Activated gamma-delta T cell treated with anti-CD3 and anti-CD28 coated beads, Interleukin-2, amount 50 U/mL, for 16 hours (primary cell): Measurements from ENCODE around the gene RRP1.

ENCODE experiments used
- DNase-seq: peaks from one replicate; pipeline ENCODE4 v3.0.0-alpha.2; 2020; ENCODE audit warnings: low read depth

Gene RRP1

GRCh38 chr21:43758811-43759210, 30.6 kb upstream of the RRP1 start:
- no peak for DNase-seq

- DNase-seq: no peak
These were observed 29.7 kb upstream of the RRP1 start for GRCh38 chr21:43759651-43760050.

- DNase-seq: no peak
These were observed 28.9 kb upstream of the RRP1 start for GRCh38 chr21:43760391-43760958.

DNA sequence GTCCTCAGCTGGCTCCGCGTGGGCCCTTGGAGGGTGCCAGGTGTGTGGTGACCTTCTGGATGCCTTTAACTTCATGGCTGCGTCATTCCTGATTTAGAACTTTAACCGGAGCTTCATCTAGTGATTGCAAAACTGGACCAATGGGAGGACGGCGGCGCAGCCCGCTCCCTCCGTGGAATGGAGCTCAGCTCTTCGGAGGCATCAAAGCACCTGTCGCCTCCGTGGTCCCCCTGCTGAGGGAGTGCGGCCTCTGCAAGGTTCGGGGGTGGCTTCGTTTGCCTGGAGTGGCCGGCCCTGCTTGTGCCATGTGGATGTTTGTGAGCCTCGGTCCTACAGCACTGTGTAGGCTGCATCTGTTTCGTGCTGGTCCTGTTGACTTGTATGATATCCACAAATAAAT, 27.5 kb upstream of the RRP1 start:
- DNase-seq: no peak

- DNase-seq: no peak
These were observed 26.9 kb upstream of the RRP1 start for GRCh38 chr21:43762303-43763128.

GRCh38 chr21:43763901-43764523, 25.4 kb upstream of the RRP1 start:
- DNase-seq: no peak

GRCh38 chr21:43764576-43765495, 24.5 kb upstream of the RRP1 start:
- DNase-seq: no peak

GRCh38 chr21:43766734-43767497, 22.5 kb upstream of the RRP1 start:
- no peak for DNase-seq

DNA sequence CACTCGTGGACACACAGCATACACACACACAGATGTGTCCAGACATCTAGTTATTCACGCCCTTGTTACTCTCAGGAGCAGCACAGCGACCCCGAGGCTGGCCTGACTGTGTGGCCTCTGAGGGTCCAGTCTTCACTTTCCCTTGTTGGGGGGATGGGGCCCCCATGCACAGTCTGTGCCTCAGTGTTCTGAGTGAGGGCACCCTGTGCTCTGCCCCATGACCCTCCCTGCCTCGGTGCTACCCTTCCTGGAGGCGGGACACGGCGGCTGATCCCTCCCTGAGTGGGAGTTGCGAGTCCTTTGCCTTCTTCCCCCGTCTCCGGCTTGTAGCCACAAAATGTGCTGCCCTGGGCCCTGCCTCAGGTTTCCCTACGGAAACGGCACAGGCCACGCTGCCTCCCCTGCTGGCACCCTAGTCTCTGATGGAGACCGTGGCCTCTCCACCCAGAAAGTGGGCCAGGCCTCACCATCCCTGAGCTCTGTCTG, 21.8 kb upstream of the RRP1 start:
- DNase-seq: no peak

- no peak for DNase-seq
These were observed 21.2 kb upstream of the RRP1 start for GRCh38 chr21:43767984-43768867.

- DNase-seq: no peak
These were observed 20.6 kb upstream of the RRP1 start for GRCh38 chr21:43768868-43769167.

GRCh38 chr21:43769325-43769958, 19.9 kb upstream of the RRP1 start:
- no peak for DNase-seq

- no peak for DNase-seq
These were observed 19.2 kb upstream of the RRP1 start for GRCh38 chr21:43770066-43770655.

DNA sequence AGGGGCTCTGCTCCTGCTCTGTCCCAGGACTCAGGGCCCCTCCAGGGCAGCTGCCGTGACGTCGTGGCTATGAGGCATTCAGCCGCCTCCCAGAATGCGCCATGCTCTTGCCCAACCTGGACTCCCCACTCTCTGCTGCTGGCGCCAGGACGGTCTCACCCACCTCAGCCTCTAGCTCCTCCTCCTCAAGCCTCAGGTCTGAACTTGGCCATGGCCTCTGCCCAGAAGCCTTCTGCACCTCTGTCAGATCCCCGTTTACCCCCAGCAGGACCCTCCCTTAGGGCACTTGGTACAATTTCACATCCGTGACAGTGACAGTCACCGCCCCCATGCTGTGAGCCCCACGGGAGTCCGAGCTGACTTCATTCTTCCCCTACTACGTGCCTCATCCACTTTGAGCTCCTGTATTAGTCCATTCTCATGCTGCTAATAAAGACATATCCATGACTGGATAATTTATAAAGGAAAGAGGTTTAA, 18.1 kb upstream of the RRP1 start:
- DNase-seq: no peak

- no peak for DNase-seq
These were observed 17.5 kb upstream of the RRP1 start for GRCh38 chr21:43771698-43772424.

- DNase-seq: no peak
These were observed 17.0 kb upstream of the RRP1 start for GRCh38 chr21:43772425-43772821.

- DNase-seq: no peak
These were observed 15.2 kb upstream of the RRP1 start for GRCh38 chr21:43774163-43774562.

DNA sequence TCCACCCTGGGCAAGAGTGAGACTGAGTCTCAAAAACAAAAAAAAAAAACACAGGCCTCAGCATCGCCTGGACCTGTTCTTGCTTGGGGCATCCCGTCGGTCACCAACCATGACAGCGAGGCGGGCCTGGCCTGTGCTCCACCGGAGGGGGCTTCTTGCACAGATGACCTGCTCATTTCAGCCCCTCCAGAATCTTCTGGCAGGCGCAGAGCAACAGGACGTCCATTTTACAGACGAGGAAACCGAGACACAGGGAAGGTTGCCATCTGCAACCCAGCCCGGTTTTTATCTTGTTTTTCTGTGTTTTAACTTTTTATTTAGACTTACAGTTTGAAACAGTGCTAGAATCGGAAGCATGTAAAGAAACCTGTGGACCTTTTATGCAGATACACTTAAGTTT, 14.2 kb upstream of the RRP1 start:
- DNase-seq: no peak
